ENCODE data around the gene TEX36.
"Not testable (repeated sequence)": the region's sequence is repeated elsewhere in the genome, so short reads cannot be mapped to it uniquely, and the experiment has no call there.

The TEX36 gene, protein sequence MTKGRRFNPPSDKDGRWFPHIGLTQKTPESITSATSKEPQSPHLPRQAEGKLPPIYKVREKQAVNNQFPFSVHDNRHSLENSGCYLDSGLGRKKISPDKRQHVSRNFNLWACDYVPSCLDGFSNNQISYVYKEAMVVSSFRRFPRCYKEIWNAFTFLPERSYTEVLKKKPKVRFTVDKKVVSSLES
- 0 to 0.03 (median 0) reads per million in 18 experiments for total RNA-seq

DNA sequence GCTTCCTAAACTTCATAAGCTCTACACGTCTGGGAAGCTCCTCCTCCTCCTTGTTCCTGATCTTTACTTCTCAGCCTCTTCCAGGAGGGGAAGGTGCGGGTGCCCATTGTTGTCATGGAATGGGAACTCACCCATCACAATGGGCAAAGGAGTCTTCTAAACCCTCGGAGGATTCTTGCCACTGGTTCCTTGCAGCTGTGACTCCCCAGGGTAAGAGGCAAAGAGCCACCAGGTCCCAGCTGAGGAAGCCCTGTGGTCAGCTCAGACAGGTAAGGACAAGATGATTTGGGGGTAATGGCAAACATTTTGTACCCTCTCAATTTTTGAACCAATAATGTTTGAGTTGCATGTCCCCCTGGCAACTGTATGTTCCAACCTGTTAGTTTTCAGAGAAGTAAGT, at the start of gene TEX36:
Gene TEX36, minus strand, starts transcription at position 101 of the 400 bp plus-strand sequence. CDS start 174 bp downstream, outside the sequence.
- no peak for DNase-seq

DNA sequence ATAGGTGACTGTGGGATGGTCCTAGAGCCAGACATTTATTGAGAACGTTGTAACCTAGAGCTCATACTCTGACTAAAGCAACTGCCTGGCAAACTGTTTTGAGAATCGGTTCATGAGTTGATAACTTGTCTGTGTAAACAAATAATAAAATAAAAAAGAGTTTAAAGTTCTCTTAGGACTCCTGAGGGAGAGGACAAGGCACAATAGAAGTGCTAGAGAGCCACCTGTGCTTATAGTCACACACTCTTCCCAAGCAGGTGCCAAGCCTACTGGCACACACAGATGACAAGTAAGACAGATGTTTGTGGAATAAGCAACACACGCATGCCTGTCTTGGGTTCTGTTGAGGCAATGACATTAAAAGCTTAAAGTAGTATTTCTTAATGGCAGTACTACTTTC, 44.5 kb upstream of the TEX36 start:
- DNase-seq: no peak

DNA sequence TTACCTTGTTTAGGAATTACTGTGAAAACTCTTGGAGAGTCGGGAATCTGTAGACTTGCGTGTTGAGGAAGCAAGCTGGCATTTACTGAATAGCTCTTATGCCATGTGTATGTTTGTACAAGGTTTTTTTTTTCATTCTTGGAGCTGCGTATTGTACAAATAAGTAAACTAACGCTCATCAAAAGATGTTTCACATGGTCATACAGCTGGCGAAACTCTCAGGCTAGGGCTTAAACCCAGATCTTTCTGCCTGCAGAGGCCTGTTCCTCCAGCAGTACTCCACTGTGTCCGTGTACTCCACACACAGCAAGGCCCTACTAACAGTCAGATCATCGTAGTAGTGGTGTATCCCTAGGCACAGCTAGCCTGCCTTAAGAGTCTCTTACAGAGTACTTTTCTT, 44.0 kb upstream of the TEX36 start:
- no peak for DNase-seq

DNA sequence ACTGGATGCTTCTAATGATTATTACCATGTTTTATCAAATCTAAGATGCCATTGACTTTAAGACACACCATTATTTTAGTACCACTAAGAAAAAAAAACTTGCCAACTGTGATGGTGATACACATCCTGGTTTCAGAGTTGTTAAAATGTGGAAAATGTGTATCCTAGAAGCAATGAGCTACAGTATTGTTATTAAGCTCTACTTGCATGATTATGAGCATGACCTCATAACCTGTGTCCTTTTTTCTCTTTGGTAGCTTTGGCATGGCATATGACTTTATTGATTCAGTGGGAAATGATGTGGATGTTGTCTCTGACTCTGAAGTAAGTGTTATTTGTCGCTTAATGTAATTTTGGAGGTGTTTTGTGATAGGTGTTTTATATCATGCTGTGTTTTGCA, 39.8 kb upstream of the TEX36 start:
- no peak for DNase-seq

DNA sequence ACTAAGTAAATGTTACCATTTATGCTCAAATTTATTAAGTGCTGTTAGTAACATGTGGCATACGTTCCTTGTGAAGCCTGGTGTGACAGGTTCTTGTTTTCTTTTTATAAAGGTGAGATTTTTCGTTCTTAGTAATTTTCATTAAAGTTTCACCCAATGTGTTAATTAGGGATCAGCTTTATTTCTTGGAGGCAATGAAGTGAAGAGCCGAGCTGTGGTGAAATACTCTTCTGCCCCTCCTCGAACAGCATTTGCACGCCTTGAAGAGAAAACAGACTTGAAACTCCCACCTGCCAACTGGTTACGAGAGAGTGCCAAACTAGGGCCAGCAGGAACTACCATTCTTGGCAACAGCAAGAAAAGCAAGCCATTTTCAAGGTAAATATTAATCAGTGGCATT, 38.1 kb upstream of the TEX36 start:
- no peak for DNase-seq

DNA sequence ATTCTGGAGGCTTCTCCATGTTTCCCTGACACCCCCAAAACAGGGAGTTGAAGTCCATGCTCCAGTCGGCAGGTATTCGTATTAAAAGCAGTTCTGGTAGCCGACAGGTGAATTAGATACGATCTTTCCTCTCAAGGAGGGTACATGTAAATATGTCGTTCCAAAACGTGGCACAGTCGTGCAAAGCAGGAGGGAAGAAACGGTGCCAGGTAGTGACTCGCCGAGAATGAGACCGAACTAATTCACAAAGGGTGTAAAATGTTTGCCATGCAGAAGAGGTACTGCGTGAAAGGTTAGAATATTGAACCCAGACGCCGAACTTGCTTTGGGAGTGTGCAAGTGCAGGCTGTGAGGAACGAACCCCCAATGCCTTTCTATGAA, 37.0 kb upstream of the TEX36 start:
- peak; percentile 2 to 6 for DNase-seq

DNA sequence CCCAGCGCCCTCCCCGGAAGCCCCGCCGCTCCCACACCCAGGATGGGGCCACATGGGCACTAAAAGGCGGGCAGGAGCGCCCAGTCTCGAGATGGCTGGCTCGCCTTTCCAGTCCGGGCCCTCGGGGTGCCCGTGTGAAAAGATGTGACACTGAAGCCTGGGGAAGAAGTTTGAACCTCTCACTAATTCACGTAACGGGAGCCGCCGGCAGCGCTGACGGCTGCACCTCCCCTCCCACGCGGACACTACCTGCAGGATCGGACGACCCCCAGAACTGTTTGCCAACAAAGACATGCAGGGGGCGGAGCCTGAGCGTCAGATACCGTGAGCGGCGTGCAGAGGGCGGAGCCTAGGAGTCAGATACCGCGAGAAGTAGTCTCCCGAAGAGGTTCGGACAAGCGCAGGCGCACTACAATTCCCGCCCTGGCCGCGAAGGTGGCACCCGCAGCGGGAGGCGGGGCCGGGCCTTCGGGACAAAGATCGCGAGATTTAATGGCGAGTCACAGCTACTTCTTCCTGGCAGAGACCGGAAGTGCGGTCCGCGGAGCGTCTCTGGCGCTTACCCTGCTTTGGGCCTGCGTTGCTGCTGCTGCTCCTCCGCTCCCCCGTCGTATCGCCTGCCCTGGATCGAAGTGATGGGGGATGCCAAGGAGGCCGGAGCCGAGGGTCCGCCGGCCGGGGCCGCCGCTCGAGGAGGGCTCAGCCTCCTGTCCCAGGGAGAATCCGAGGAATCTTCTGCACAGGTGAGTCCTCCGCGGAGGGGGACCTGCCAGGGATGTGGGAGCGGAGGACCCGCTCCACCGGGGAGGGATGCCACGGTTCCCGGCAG, 36.4 kb upstream of the TEX36 start, which contains the start of gene EDRF1:
Gene EDRF1, plus strand, starts transcription at position 537 of the 829 bp plus-strand sequence. Its CDS starts 99 bp downstream, at position 636.
- DNase-seq: peak; percentile 99 to 100

DNA sequence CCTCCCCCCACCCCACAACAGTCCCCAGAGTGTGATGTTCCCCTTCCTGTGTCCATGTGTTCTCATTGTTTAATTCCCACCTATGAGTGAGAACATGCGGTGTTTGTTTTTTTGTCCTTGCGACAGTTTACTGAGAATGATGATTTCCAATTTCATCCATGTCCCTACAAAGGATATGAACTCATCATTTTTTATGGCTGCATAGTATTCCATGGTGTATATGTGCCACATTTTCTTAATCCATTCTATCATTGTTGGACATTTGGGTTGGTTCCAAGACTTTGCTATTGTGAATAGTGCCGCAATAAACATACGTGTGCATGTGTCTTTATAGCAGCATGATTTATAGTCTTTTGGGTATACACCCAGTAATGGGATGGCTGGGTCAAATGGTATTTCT, 31.8 kb upstream of the TEX36 start:
- DNase-seq: not testable (repeated sequence)

DNA sequence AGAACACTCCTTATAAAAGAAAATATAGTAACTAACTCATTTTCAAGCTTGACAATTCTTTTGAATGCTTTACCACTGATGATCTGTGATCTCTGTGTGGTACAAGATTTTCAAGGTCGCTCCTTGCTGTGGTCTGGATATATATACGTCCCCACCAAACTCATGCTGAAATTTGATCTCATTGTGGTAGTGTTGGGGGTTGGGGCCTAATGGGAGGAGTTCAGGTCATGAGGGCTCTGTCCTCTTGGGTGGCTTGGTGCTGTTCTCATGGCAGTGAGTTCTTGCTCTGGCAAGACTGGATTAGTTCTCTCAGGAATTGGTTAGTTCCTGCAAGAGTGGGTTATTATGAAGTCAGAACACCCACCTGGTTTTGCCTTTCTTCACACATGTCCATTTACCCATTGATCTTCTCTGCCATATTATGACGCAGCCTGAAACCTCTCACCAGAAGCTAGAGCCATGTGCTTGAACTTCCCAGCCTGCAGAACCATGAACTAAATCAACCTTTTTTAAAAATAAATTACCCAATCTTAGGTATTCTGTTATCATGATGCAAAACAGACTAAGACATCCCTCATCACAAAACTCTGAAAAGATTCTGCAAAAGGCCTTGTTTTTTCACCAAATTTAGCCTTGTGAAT, 28.3 kb upstream of the TEX36 start:
- DNase-seq: no peak

DNA sequence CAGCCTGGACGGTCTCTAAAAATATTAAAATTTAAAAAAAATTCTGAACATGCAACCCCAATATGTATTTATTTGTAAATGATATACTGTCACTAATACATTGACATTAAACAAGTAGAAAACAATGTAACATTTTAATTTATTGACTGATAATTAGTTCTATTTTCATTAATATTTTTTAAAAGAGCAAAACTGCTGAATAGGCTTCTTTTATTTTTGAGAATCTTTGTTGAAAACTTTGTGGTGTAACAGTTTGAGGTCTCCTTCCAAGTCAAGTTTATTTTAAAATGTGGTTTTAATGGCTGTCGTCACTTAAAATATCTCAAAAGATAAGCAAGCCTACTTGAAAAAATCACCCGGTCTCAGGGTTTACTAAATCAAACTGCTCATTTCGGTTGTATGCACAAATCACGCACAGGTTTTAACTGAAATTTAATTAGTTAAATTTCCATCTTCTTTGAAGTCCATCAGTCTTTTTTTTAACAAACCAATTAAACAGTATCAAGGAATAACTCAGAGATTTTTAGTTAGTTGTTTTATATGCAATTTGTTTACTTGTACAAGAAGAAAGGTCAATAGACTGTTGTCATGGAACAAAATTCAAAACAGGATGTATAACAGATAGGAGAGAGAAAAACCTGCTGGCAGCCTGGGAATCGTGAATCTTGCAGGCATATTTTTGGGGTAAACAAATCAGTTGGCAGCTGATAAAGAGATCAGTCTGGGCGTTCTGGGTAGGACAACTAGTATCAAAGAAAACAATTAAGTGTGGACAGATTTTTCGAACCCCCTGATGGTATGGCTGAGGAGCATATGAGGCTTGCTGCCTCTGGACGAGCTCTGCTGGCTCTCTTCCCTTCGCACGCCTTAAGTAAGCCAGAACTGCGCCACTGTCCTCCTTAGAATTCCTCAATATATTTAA, 26.9 kb upstream of the TEX36 start:
- no peak for DNase-seq

DNA sequence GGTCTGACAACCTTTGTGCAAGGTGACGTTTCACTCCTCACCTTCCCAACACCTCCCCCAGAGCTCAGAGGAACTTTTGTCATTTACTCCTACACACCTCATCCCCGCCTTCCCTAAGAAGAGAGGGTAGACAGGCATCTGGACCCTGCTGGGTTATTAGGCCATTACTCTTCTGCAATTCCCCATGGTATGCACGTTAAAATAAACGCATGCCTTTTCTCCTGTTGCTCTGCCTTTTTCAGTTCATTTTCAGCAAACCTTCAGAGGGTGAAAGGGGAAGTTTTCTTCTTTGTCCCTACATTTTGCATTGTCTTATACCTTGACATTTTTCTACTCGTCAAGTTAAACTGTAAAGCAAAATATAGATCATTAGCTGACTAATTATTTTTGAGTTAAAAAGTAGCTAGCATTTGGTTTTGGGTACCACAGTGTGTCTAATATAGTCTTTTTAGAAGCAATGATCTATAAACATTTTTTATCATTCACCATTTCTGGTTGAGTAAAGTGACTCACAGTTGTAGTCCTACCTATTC, 26.1 kb upstream of the TEX36 start:
- no peak for DNase-seq

DNA sequence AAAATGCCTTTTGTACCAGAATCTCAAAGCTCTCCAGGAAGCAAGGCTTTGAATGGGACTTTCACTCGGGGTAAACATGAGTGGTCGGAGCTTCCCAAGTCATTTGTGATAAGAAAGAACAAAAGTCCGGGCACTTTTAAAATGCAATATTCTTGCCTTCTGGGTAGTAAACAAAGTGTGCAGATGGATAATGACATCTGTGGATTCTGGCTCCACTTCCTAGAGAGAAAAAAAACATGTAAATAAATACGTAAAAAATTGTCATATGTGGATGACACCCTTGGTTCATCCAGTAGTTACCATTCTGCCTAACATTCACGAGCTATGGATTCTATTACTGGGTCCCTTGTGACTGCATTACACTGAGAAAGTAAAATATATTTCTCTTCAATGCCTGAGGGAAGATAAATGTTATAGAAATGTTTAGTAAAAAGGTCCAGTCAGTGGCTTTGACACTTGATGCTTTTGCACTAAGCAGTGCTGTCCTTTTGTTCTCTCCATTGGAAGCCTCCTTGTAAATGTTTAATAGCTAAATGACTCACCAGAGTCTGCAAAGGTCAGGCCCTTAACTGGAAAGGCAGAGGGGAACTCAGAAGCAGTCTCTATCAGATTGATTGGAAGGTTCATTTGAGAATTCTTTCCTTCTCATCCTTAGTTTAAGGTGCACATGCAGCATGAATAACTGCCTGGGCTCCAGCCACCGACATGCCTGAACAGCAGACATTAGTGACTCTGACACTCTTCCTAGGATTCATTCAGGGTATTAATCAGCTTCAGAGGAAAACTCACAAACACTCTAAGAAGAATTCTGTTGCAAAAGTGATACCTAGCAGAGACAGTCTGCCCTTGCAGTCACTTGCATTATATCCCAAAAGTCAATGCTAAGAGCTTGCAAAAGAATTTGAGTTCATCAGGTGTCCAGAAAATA, 24.8 kb upstream of the TEX36 start:
- no peak for DNase-seq

DNA sequence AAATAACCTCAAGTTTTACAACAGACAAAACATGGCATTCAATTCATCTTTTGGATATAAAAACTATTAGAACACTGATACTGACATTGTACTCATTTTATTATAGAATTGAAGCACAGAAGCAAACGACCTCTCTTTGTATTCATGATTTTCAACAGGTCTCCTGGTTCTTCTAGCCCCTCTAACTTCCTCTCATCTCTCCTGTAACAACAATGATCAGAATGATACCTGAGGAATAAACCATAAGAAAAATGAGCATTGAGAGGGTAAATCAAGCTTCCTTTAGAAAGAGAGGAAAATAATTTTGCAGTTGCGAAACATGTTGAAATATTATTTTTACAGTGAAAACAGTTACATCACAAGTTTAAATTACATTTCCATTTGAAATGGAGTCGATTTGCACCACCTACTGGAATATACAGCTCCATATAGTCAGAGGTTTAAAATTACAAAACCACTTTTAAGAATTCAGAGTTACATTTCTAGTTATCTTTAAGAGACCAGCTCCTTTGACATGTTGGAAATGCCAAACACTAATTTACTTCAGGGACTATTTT, 17.5 kb upstream of the TEX36 start:
- DNase-seq: peak in 1 of 2 donors; percentile 5

DNA sequence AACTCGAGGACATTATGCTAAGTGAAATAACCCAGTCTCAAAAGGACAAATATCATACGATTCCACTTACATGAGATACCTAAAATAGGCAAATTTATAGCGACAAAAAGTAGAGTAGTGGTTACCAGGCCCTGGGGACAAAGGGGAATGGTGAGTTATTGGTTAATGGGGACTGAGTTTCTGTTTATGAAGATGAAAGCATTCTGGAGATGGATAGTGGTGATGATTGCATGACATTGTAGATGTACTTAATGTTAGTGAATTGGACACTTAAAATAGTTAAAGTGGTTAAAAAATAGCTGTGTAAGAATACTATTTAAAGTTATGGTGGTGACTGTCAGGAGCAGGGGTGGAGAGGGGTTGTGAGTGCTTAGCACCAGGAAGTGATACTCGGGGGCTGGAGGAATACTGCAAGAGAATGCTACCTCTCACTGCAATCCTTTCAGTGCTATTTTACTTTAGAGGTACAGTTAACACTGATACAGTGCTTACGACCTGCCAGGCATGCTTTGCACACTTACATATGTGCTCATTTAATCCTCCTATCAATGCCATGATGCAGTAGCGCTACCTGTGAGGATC, 16.7 kb upstream of the TEX36 start:
- no peak for DNase-seq

DNA sequence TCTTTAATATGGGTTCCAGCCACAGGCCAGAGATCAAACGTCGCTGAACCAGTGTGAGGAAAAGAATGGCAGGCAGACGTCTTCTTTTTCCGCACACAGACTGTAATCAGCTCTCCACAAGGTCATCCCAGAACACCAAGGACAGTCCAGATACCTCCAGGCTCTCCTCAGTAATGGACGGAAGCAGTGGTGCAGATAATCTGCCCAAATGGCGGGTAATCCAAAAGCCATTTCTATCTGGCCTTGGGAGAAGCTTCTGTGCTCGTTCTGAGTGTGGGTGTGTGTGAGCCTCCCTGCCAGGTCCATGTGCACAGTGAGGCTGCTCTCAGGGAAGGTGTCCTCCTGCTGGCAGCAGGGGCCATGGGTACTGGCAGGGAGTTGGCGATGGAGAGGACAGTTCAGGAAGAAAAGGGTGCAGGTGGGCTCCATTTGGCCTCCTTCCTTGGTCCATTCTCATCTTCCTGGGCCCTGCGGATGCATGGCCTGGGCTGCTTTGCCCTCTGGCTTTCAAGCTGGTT, 15.6 kb upstream of the TEX36 start:
- DNase-seq: no peak

DNA sequence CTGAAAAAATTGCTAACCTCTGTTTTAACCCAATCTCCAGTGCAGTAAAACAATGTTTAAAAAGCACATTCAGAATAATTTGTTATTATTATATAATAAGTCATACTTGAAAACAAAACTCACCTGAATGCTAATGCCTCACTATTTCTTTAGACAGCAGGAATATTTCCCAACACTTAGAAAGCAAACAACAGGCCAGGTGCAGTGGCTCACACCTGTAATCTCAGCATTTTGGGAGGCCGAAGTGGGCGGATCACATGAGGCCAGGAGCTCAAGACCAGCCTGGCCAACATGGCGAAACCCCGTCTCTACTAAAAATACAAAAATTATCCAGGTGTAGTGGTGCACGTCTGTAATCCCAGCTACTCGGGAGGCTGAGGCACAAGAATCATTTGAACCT, 13.9 kb upstream of the TEX36 start:
- DNase-seq: not testable (repeated sequence)

DNA sequence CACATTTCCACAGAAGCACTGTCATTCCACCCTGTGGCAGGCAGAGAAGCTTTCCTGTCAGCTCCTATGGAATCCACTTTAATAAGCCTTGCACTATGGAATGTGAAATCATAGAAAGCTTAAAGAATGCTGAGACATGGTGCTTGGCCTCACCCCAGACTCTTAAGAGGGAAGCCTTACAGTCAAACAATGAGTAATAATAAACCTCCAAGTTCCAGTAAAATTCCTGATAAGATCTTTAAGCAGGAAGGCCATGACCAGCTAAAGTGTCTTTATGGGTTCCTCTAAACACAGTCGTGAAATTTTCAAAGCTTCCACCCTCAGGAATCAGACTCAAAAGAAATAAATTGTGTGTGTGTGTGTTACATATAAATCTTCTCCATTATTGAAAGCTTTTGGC, 11.9 kb upstream of the TEX36 start:
- no peak for DNase-seq

DNA sequence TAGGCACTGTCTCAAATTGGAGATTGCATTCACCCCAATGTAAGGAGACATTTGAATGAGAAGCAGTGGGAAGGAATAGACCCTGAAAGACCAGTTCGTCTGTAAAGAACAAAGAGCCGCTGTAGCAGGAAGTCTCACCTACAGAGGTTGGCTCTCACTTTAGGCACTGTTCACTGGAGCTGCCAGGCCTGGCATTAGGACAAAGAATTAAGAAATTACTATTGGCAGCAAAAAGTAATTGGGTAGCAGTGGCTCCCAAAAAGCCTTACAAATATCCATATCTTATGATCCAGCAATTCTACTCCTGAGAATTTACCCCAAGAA, 10.5 kb upstream of the TEX36 start:
- DNase-seq: no peak

DNA sequence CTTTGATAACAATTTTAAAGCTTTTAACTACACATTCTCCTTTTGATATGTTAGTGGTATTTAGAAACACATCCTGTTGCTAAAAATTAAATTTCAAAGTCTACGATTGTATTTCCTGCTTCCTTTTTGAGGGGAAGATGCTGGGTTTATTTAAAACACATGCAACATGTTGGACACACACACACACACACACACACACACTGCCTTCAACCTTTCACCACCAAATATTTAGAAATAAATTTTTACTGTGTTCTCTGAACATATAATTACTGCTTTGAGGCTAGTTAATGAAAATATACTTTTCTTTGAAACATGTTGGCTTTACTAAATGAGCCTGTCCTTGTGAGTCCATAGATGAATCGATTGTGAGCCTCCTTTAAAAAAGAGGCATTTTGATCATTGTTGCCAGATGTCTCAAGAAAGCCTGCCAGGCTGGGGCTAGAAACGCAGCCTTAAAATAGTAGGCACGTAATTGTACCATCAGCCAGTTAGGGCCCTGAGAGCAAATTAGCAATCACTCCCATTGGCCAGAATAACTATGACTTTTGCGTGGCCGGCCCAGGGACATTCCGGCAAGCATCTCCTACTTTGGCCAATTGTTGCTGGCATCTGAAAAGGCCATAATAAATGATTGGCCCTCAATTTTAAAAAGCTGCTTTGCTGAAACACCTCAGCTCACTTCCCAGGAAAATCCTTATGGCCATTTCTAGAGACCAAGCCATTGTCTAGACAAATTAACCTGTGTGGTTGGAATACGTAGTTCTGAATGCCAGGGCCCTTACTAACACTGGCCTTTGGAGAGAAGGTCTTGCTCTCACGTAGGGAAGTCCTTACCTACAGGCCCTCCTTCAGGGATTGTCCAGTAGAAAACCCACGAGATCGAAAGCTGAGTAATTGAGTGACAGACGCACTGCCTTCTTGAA, 9.9 kb upstream of the TEX36 start:
- no peak for DNase-seq
